SK-N-SH (cell line): ENCODE measurements around the gene ZNF777. TPM values are rescaled to one million over a fixed set of nuclear protein-coding genes. Genes with fewer than 3 reads are reported as not detected.

Experiments
- CTCF ChIA-PET: fragments of 300-600, 350-600 bp; formaldehyde crosslinking; extraction: SDS; loops from one replicate; lab custom pipeline; 2021; lab: Yijun Ruan, JAX
- POLR2A ChIA-PET: fragments of 350-600 bp; sonication (Branson Sonifier 250); formaldehyde crosslinking; extraction: SDS; loops from one replicate; lab custom pipeline; 2020; ENCODE audit warnings: antibody characterized with exemption, inconsistent platforms; lab: Yijun Ruan, JAX
- DNase-seq: peaks from one replicate; pipeline ENCODE4 v3.0.0; 2012
- H2AFZ ChIP-seq: fragments of 200-600 bp; sonication (generic); 2 replicates; pipeline ENCODE4 v1.8.1; 2016; ENCODE audit warnings: antibody characterized with exemption, mild to moderate bottlenecking, low read depth
- H3F3A ChIP-seq: fragments of 200-600 bp; sonication (generic); replicated peaks from 2 replicates; pipeline ENCODE3; 2016; ENCODE audit warnings: antibody characterized with exemption, mild to moderate bottlenecking; ENCODE audit not compliant: insufficient read depth
- H3K27ac ChIP-seq, 2 experiments: fragments of 200-500 bp in 1 of 2; fragments of 200-600 bp in 1 of 2; sonication (Bioruptor generic) in 1 of 2; sonication (generic), shearing (Covaris generic) in 1 of 2; 2 replicates each; pipeline versions ENCODE4 v1.5.1 to v1.6.1; 2014 to 2016; ENCODE audit warnings: low read depth in 2 of 2, inconsistent platforms in 1 of 2, low read length in 1 of 2, mild to moderate bottlenecking in 1 of 2, mixed read lengths in 1 of 2
- H3K27me3 ChIP-seq: fragments of 200-600 bp; sonication (generic), shearing (Covaris generic); 2 replicates; pipeline ENCODE4 v1.6.1; 2016; ENCODE audit warnings: mixed run types; ENCODE audit not compliant: insufficient read depth
- H3K36me3 ChIP-seq, 2 experiments: fragments of 200-500 bp in 1 of 2; fragments of 200-600 bp in 1 of 2; sonication (Bioruptor generic) in 1 of 2; sonication (generic) in 1 of 2; replicated peaks in 1 of 2; 2 replicates each; pipeline versions ENCODE3 to v1.5.1; 2014 to 2016; ENCODE audit warnings: low read length in 1 of 2, mild to moderate bottlenecking in 1 of 2; ENCODE audit not compliant: insufficient read depth in 2 of 2, control insufficient read depth in 1 of 2
- H3K4me1 ChIP-seq, 2 experiments: fragments of 200-500 bp in 1 of 2; fragments of 200-600 bp in 1 of 2; sonication (Bioruptor generic) in 1 of 2; sonication (generic), shearing (Covaris generic) in 1 of 2; 2 replicates each; pipeline versions ENCODE4 v1.5.1 to v1.6.1; 2014 to 2016; ENCODE audit warnings: low read depth in 1 of 2, low read length in 1 of 2, mixed run types in 1 of 2; ENCODE audit not compliant: insufficient read depth in 2 of 2, control insufficient read depth in 1 of 2
- H3K4me2 ChIP-seq: fragments of 200-600 bp; sonication (generic), shearing (Covaris generic); 2 replicates; pipeline ENCODE4 v1.6.1; 2017; ENCODE audit warnings: mixed run types
- H3K4me3 ChIP-seq, 2 experiments: fragments of 200-500 bp in 1 of 2; fragments of 200-600 bp in 1 of 2; sonication (Bioruptor generic) in 1 of 2; sonication (generic), shearing (Covaris generic) in 1 of 2; 2 replicates each; pipeline versions ENCODE4 v1.5.1 to v1.8.1; 2014 to 2016; ENCODE audit warnings: low read depth in 2 of 2, inconsistent platforms in 1 of 2, low read length in 1 of 2, mild to moderate bottlenecking in 1 of 2, mixed read lengths in 1 of 2, moderate library complexity in 1 of 2
- H3K79me2 ChIP-seq: fragments of 200-600 bp; sonication (generic); 2 replicates; pipeline ENCODE4 v1.8.1; 2017; ENCODE audit warnings: mild to moderate bottlenecking; ENCODE audit not compliant: insufficient read depth
- H3K9ac ChIP-seq: fragments of 200-600 bp; sonication (generic); 2 replicates; pipeline ENCODE4 v1.6.1; 2017; ENCODE audit warnings: mixed run types
- H3K9me2 ChIP-seq: fragments of 200-600 bp; sonication (generic); 2 replicates; pipeline ENCODE4 v1.6.1; 2017; ENCODE audit warnings: mixed run types
- H3K9me3 ChIP-seq: fragments of 200-600 bp; sonication (generic); 2 replicates; pipeline ENCODE4 v1.6.1; 2017; ENCODE audit warnings: mixed run types, mild to moderate bottlenecking, moderate library complexity
- H4K20me1 ChIP-seq: fragments of 200-600 bp; sonication (generic); 2 replicates; pipeline ENCODE4 v1.6.1; 2017; ENCODE audit warnings: mild to moderate bottlenecking, mixed run types; ENCODE audit not compliant: insufficient read depth
- EP300 ChIP-seq, 2 experiments: IDR thresholded peaks; 2 replicates each; pipeline versions ENCODE4 v1.4.0 to v1.6.1; 2012; ENCODE audit warnings: borderline replicate concordance in 1 of 2, low read depth in 1 of 2, low read length in 1 of 2
- EZH2phosphoT487 ChIP-seq: fragments of 200-600 bp; sonication (generic); IDR thresholded peaks from 2 replicates; pipeline ENCODE4 v1.6.1; 2017; ENCODE audit warnings: low read depth, mixed run types, mild to moderate bottlenecking, antibody characterized with exemption, moderate library complexity, borderline replicate concordance
- FOSL2 ChIP-seq: IDR thresholded peaks from 2 replicates; pipeline ENCODE4 v1.4.0; 2012; ENCODE audit warnings: low read depth, mild to moderate bottlenecking, moderate library complexity, borderline replicate concordance
- FOXM1 ChIP-seq: IDR thresholded peaks from 2 replicates; pipeline ENCODE4 v1.4.0; 2012; ENCODE audit warnings: low read depth, mild to moderate bottlenecking
- GABPA ChIP-seq: IDR thresholded peaks from 2 replicates; pipeline ENCODE4 v1.4.0; 2012; ENCODE audit warnings: low read depth, mild to moderate bottlenecking
- MEF2A ChIP-seq: IDR thresholded peaks from 2 replicates; pipeline ENCODE4 v1.4.0; 2012; ENCODE audit warnings: low read depth, borderline replicate concordance
- MXI1 ChIP-seq: IDR thresholded peaks from 2 replicates; pipeline ENCODE4 v1.6.1; 2012; ENCODE audit warnings: mild to moderate bottlenecking, low read depth, low read length, improper control_type of control experiment
- NRF1 ChIP-seq: IDR thresholded peaks from 2 replicates; pipeline ENCODE4 v1.6.1; 2012; ENCODE audit warnings: low read depth, mild to moderate bottlenecking, low read length
- RAD21 ChIP-seq: IDR thresholded peaks from 2 replicates; pipeline ENCODE4 v1.6.1; 2012; ENCODE audit warnings: mild to moderate bottlenecking, low read length
- RFX5 ChIP-seq: IDR thresholded peaks from 2 replicates; pipeline ENCODE4 v1.6.1; 2012; ENCODE audit warnings: mild to moderate bottlenecking, improper control_type of control experiment, low read length
- RXRA ChIP-seq: IDR thresholded peaks from 2 replicates; pipeline ENCODE4 v1.4.0; 2012; ENCODE audit warnings: low read depth, mild to moderate bottlenecking, borderline replicate concordance
- SMC3 ChIP-seq: IDR thresholded peaks from 2 replicates; pipeline ENCODE4 v1.6.1; 2012; ENCODE audit warnings: low read depth, low read length, improper control_type of control experiment
- TCF12 ChIP-seq: IDR thresholded peaks from 2 replicates; pipeline ENCODE4 v1.4.0; 2012
- YY1 ChIP-seq: IDR thresholded peaks from 2 replicates; pipeline ENCODE4 v1.4.0; 2012; ENCODE audit warnings: low read depth, mild to moderate bottlenecking
- WGBS: methylation state at CpG from one replicate; pipeline ENCODE4 v1.1.6; 2017; ENCODE audit warnings: low lambda C conversion rate; 5-methylcytosine and 5-hydroxymethylcytosine counted together
- polyA plus RNA-seq, 3 experiments: library from polyadenylated mRNA; depleted of rRNA; stranded (reverse); fragments of >200 nt; gene quantifications; 2 replicates each; pipeline ENCODE4 v1.2.3, GENCODE V29; 2012
- TF ChIP-seq, protein P1 (sequence below): fragments of 200-600 bp; sonication (generic); IDR thresholded peaks from 2 replicates; pipeline ENCODE4 v1.6.1; 2017; ENCODE audit warnings: antibody characterized with exemption, mild to moderate bottlenecking, moderate library complexity
- TF ChIP-seq, protein P2 (sequence below): IDR thresholded peaks from 2 replicates; pipeline ENCODE4 v1.4.0; 2012; ENCODE audit warnings: low read depth
- TF ChIP-seq, protein P3 (sequence below): IDR thresholded peaks from 2 replicates; pipeline ENCODE4 v1.4.0; 2012; ENCODE audit warnings: low read depth, borderline replicate concordance
- TF ChIP-seq, protein P4 (sequence below): fragments of 150-350 bp; IDR thresholded peaks from 2 replicates; pipeline ENCODE4 v1.6.1; 2017; ENCODE audit warnings: antibody characterized with exemption, low read length, low read depth, borderline replicate concordance

The ZNF777 gene
- polyA plus RNA-seq, 1 of the 3 experiments (the other 2 are of a cell fraction), result 6.2 TPM

DNA sequence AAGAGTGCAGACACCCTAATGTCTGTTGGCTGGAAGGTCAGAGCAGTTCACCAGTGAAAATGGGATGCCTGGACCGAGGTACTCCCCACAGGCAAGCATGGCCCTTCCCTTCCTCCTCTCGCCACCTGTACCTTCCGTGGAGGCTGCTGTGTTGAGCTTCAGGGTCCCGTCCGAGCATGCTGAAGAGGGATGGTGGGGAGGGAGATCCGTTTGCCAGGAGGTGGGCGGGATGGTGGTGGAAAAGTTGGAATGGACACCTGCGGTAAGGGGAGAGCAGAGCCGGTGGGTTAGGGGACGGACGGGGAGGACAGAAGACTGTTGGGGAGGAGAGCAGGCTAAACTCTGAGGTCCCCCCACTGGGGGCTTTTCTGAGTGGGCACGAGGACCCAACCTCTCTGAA, 15.9 kb upstream of the ZNF777 start:
- Histone ChIP-seq H2AFZ (no peak overlapping the region), H3K9me3 (no peaks in the 10 kb centered on the region), H3K79me2 (peaks cover 15% of the 10 kb centered on the region; the same call in 1 of the 2 replicates), H3K27ac (no peak overlapping the region), H3K36me3 (peaks cover 80 to 83% of the 10 kb centered on the region in 2 experiments), H3K4me2 (no peak overlapping the region), H3K27me3 (no peaks in the 10 kb centered on the region), H3K4me1 (no peaks in the 10 kb centered on the region), H3K9me2 (no peaks in the 10 kb centered on the region), H3K4me3 (no peak overlapping the region), H3K9ac (no peak overlapping the region), H3F3A (no peaks in the 10 kb centered on the region), H4K20me1 (0 out of 2 replicates have a peak, but pooled peaks cover 3% of the 10 kb centered on the region)
- 92% methylated on average over 12 of the region's 12 CpGs for WGBS
- DNase-seq, result no peak
- POLR2A ChIA-PET, result no interaction called here
- CTCF ChIA-PET, result interaction anchor here (1.0 kb wide), 1 partner anchor 54 kb away, joined by 3 read pairs; no protein-coding TSS in a partner anchor
- TF ChIP-seq, protein P1, sequence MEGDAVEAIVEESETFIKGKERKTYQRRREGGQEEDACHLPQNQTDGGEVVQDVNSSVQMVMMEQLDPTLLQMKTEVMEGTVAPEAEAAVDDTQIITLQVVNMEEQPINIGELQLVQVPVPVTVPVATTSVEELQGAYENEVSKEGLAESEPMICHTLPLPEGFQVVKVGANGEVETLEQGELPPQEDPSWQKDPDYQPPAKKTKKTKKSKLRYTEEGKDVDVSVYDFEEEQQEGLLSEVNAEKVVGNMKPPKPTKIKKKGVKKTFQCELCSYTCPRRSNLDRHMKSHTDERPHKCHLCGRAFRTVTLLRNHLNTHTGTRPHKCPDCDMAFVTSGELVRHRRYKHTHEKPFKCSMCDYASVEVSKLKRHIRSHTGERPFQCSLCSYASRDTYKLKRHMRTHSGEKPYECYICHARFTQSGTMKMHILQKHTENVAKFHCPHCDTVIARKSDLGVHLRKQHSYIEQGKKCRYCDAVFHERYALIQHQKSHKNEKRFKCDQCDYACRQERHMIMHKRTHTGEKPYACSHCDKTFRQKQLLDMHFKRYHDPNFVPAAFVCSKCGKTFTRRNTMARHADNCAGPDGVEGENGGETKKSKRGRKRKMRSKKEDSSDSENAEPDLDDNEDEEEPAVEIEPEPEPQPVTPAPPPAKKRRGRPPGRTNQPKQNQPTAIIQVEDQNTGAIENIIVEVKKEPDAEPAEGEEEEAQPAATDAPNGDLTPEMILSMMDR, result no peak
- TF ChIP-seq GABPA (no peak), RXRA (no peak), EZH2phosphoT487 (no peak), FOXM1 (no peak), FOSL2 (no peak), EP300 (IDR thresholded peaks at IDR 0.05; ENCODE audit: borderline replicate concordance in 1 of 2, low read depth in 1 of 2, low read length in 1 of 2) (no peak), YY1 (no peak), SMC3 (no peak), NRF1 (no peak), MEF2A (no peak), TCF12 (no peak), RFX5 (no peak), MXI1 (no peak), RAD21 (no peak)
- TF ChIP-seq, protein P2, sequence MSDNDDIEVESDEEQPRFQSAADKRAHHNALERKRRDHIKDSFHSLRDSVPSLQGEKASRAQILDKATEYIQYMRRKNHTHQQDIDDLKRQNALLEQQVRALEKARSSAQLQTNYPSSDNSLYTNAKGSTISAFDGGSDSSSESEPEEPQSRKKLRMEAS, result no peak
- TF ChIP-seq, protein P3, sequence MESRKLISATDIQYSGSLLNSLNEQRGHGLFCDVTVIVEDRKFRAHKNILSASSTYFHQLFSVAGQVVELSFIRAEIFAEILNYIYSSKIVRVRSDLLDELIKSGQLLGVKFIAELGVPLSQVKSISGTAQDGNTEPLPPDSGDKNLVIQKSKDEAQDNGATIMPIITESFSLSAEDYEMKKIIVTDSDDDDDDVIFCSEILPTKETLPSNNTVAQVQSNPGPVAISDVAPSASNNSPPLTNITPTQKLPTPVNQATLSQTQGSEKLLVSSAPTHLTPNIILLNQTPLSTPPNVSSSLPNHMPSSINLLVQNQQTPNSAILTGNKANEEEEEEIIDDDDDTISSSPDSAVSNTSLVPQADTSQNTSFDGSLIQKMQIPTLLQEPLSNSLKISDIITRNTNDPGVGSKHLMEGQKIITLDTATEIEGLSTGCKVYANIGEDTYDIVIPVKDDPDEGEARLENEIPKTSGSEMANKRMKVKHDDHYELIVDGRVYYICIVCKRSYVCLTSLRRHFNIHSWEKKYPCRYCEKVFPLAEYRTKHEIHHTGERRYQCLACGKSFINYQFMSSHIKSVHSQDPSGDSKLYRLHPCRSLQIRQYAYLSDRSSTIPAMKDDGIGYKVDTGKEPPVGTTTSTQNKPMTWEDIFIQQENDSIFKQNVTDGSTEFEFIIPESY, result no peak
- TF ChIP-seq, protein P4, sequence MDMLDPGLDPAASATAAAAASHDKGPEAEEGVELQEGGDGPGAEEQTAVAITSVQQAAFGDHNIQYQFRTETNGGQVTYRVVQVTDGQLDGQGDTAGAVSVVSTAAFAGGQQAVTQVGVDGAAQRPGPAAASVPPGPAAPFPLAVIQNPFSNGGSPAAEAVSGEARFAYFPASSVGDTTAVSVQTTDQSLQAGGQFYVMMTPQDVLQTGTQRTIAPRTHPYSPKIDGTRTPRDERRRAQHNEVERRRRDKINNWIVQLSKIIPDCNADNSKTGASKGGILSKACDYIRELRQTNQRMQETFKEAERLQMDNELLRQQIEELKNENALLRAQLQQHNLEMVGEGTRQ, result no peak
